NCI-H2196 treated with DMSO at 0.1 percent for 48 hours (cell line): ENCODE results near the gene WWTR1.

Source experiments
- DNase-seq: peaks from one replicate; lab custom pipeline; 2025; ENCODE audit not compliant: unreplicated experiment; lab: John Stamatoyannopoulos, UW

Gene WWTR1

DNA sequence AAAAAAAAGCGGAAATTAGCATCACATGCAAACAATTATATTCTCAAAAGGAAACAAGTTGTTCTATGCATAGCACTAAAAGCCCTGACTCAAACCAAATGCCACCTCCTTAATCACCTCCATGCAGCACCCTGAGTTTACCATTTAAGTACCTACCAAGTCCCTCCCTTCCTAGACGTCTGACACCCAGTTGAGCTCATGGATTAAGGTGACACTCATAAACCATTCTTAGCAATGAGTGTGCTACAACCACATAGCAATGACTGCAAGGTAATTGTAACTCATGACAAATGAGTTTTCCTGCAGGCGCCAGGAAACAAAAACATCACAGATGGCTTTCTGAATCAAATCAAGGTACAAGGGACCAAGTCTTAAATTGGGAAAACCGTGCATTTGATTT is 32.0 kb downstream of the WWTR1 start:
- no peak for DNase-seq

- no peak for DNase-seq
These were observed 34.0 kb downstream of the WWTR1 start for GRCh38 chr3:149623824-149624223.

GRCh38 chr3:149621218-149622005 is 36.4 kb downstream of the WWTR1 start:
- no peak for DNase-seq

- DNase-seq: no peak
These were observed 37.4 kb downstream of the WWTR1 start for GRCh38 chr3:149620291-149621020.

DNA sequence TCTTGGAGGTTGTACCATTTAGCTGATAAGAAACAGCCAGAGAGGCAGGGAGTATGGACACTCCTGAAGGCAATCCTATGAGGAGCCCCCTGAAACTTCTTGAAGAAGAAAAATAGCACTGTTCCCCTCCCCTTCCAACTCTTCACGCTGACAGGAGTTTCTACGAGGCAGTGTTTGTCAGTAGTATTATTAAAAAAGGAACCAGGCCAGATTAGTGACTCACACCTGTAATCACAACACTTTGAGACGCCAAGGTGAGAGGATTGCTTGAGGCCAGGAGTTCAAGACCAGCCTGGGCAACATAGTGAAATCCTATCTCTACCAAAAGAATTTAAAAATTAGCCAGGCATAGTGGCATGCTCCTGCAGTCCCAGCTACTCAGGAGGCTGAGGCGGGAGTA is 38.7 kb downstream of the WWTR1 start:
- DNase-seq: no peak

GRCh38 chr3:149618151-149619123 is 39.4 kb downstream of the WWTR1 start:
- DNase-seq: peak; percentile 38

GRCh38 chr3:149615731-149616221 is 42.0 kb downstream of the WWTR1 start:
- no peak for DNase-seq

GRCh38 chr3:149613988-149614387 is 43.8 kb downstream of the WWTR1 start:
- DNase-seq: no peak

DNA sequence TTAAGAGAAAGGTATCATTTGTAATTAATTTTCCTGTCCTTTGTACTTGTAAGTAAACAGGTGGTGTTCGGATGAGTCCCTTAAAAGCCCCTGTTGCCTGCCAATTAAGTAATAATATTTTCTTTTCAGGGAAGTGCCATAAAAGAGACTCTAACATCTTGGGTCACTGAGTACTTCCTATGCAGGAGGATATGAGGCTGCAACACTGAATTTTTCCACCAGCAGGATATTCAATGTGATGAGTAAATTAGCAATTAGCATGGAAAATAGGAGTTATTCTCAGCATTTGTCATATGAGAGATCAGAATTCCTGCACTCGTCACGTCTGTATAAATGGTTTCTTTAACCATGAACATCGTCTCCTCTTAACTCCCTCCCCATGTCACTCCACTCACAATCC is 45.4 kb downstream of the WWTR1 start:
- DNase-seq: no peak

- DNase-seq: no peak
These were observed 46.7 kb downstream of the WWTR1 start for GRCh38 chr3:149611149-149611548.

- DNase-seq: no peak
These were observed 47.3 kb downstream of the WWTR1 start for GRCh38 chr3:149610351-149611105.

GRCh38 chr3:149609595-149609994 is 48.2 kb downstream of the WWTR1 start:
- no peak for DNase-seq

GRCh38 chr3:149608987-149609386 is 48.8 kb downstream of the WWTR1 start:
- no peak for DNase-seq

DNA sequence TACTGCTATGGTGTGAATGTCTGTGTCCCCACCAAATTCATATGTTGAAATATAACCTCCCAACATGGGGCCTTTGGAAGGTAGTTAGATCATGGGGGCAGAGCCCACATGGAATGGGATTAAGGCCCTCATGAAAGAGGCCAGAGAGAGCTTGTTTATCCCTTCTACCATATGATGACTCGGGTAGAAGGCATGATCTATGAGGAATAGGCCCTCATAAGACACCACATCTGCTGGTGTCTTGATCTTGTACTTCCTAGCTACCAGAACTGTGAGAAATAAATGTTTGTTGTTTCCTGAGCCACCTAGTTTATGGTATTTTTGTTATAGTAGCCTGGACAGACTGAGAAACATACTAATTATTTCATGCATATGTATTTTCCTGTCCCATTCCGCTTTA is 51.9 kb downstream of the WWTR1 start:
- DNase-seq: no peak

DNA sequence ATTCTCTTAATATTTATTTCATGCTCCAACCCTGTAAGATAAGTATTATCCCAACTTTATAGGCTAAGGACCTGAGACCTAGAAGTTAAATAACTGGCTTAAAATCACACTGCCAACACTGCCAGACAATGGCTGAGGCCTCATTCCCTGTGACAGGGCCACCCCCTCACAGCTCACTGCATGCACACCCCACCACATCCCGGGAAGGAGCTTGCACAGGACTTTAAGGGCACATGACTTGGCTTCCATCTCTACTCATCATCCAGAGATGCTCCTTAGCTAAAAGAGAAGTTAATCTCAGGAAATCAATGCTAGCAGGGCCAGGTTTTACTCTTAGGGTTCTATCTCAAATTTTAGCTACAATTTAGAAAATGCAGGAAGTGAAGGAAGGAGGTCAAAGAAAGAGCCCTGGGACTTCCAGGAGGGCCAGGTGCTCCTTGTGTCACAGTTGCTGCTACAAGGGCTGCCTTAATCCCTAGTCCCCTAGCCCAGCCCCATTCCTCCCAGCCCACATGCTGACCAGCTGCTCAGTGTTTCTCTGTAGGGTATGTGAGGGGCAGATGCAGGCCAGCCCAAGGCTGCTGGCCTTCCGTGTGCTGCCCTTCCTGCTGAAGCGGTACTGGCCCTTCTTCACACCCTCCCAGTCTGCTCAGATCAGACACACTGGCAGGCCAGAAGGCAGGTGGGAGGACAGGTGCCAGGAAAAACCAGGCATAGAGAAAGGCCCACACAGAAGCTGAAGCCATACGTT is 53.5 kb downstream of the WWTR1 start:
- no peak for DNase-seq

DNA sequence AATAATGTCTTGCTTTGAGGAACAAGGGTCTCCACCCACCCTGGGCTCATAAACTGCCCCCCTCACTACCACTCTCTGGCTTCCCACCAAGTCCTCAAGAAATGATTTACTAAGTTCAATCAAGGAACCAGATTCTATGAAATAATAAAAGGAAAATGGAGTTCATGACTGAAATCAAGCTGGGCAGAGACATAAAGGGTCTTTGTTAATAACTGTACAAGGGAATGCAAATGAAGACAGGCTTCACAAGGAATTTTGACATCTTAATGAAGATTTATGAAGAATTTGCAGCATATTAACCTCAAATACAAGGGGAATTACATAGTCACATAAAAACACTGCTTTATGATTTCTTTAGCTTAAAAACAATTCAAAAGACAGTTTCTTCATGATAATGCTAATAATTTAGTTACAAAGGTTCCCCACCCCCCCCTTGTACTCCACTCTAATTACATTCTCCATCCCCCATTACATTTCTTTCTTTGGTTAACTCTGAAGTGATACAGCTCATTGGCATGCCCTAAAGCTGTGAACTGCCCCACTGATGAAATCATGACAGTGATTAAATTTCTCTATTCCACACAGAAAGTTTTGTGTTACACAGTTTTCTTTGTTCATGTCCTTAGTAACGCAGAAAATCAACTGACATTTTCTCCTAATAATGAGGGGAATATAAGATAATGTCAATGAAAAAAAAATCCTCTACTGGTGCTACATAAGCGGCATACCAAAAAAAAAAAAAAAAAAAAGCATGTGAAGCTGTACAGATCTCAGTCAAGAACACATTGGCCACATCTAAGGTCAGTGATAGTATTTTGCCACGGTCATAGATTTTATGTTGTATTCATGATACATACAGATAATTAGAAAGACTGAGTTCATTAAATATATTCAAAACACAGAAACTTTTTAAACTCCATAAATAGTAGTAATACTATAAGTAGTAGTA is 54.4 kb downstream of the WWTR1 start:
- DNase-seq: no peak

DNA sequence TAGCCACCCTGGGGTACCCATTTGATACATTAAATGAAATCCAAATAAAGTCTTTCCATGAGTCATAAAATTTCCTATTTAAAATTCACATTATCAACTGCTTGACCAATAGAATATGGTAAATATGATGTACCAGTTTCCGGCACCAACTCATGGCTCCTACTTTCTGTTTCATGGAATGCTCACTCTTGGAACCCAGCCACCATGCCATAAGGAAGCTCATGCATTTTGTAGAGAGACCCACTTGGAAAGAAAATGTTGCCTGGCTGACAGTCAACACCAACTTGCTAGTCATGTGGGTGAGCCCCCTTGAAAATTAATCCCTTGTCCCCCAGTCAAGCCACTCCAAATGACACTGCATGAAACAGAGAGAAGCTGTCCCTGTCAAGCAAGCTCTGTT is 57.2 kb downstream of the WWTR1 start:
- no peak for DNase-seq

DNA sequence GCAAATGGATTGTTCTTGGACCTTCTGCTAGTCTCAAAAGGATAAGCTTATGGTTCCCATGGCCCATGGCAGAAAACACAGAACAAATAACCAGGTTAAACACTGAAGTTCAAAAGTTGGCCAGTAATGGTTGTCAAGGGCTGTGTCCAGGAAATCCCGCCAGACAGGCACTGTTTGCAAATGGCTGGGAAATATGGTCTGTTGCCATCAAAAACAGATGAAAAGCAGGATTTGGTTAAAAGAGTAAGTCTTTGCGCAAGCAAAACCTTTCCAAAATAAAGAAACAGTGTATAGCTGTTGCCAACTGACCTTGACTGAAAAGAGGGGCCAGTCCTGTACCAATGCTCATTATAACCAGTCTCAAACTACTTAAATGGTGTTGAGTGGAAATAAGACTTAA is 58.6 kb downstream of the WWTR1 start:
- DNase-seq: no peak
